IMR-90 (cell line): Measurements from ENCODE around the gene ARHGAP24. TPM values are rescaled to one million over a fixed set of nuclear protein-coding genes. Genes with fewer than 3 reads are reported as not detected.

Experiments used
- ATAC-seq: fragments of 200-7000 bp; cut with Tn5 transposase; 2 replicates; pipeline ENCODE4 v1.9.1; 2020; ENCODE audit warnings: low read depth, mild to moderate bottlenecking, moderate library complexity
- BruUV-seq: library from RNA; stranded (reverse); fragments of 400-500 nt; replicated peaks from 2 replicates; lab custom pipeline; 2021; lab: Mats Ljungman, UMichigan
- CTCF ChIA-PET: fragments of 300-600 bp; formaldehyde crosslinking; extraction: SDS; loops from one replicate; lab custom pipeline; 2021; ENCODE audit warnings: antibody characterized with exemption; lab: Yijun Ruan, JAX
- POLR2A ChIA-PET: fragments of 300-600 bp; sonication (Branson Sonifier 250); formaldehyde crosslinking; loops from one replicate; lab custom pipeline; 2022; ENCODE audit warnings: antibody characterized with exemption; ENCODE audit not compliant: unreplicated experiment; lab: Charles Lee
- DNase-seq: peaks from one replicate; pipeline ENCODE4 v3.0.0; 2013
- H2AFZ ChIP-seq: replicated peaks from 2 replicates; pipeline ENCODE3; 2013; ENCODE audit warnings: low read length, mild to moderate bottlenecking; ENCODE audit not compliant: poor library complexity
- H2AK5ac ChIP-seq: 2 replicates; pipeline ENCODE4 v1.6.1; 2013; ENCODE audit warnings: low read depth, low read length, inconsistent platforms
- H2AK9ac ChIP-seq: replicated peaks from 2 replicates; pipeline ENCODE3; 2013; ENCODE audit warnings: mild to moderate bottlenecking, low read depth, low read length, moderate library complexity; ENCODE audit not compliant: poor library complexity
- H2BK120ac ChIP-seq: 2 replicates; pipeline ENCODE4 v1.6.1; 2013; ENCODE audit warnings: low read depth, low read length, inconsistent platforms
- H2BK15ac ChIP-seq: 3 replicates; pipeline ENCODE4 v1.6.1; 2013; ENCODE audit warnings: low read depth, low read length, inconsistent platforms
- H2BK20ac ChIP-seq: 2 replicates; pipeline ENCODE4 v1.6.1; 2013; ENCODE audit warnings: low read depth, mild to moderate bottlenecking, inconsistent platforms, low read length, moderate library complexity
- H2BK5ac ChIP-seq: 2 replicates; pipeline ENCODE4 v1.6.1; 2013; ENCODE audit warnings: mild to moderate bottlenecking, low read depth, low read length, inconsistent platforms; ENCODE audit not compliant: poor library complexity, severe bottlenecking
- H3K14ac ChIP-seq: replicated peaks from 2 replicates; pipeline ENCODE4 v1.6.1; 2013; ENCODE audit warnings: low read depth, low read length, inconsistent platforms
- H3K18ac ChIP-seq: 2 replicates; pipeline ENCODE4 v1.6.1; 2013; ENCODE audit warnings: low read depth, low read length, control low read depth
- H3K23ac ChIP-seq: 2 replicates; pipeline ENCODE4 v1.6.1; 2013; ENCODE audit warnings: low read depth, low read length, inconsistent platforms
- H3K27ac ChIP-seq: 2 replicates; pipeline ENCODE4 v1.5.1; 2013; ENCODE audit warnings: mild to moderate bottlenecking, control low read depth, low read length; ENCODE audit not compliant: insufficient read depth
- H3K27me3 ChIP-seq: 2 replicates; pipeline ENCODE4 v1.6.1; 2013; ENCODE audit warnings: low read length; ENCODE audit not compliant: control insufficient read depth, insufficient read depth
- H3K36me3 ChIP-seq: 2 replicates; pipeline ENCODE4 v1.6.1; 2013; ENCODE audit warnings: low read length, mixed read lengths; ENCODE audit not compliant: control insufficient read depth, insufficient read depth
- H3K4ac ChIP-seq: 2 replicates; pipeline ENCODE4 v1.6.1; 2013; ENCODE audit warnings: low read depth, low read length, inconsistent platforms
- H3K4me1 ChIP-seq: 2 replicates; pipeline ENCODE4 v1.6.1; 2013; ENCODE audit warnings: low read length, mixed read lengths; ENCODE audit not compliant: control insufficient read depth, insufficient read depth
- H3K4me2 ChIP-seq: 2 replicates; pipeline ENCODE4 v1.6.1; 2013; ENCODE audit warnings: low read depth, mild to moderate bottlenecking, control low read depth, low read length, moderate library complexity
- H3K4me3 ChIP-seq: 2 replicates; pipeline ENCODE4 v1.5.1; 2013; ENCODE audit warnings: low read depth, mild to moderate bottlenecking, control low read depth, low read length, moderate library complexity; ENCODE audit not compliant: insufficient read depth
- H3K56ac ChIP-seq: 2 replicates; pipeline ENCODE4 v1.6.1; 2013; ENCODE audit warnings: low read length, inconsistent platforms; ENCODE audit not compliant: insufficient read depth; ENCODE audit errors: extremely low read depth
- H3K79me1 ChIP-seq, 2 experiments: 2 replicates each; pipeline ENCODE4 v1.6.1; 2013; ENCODE audit warnings: low read length in 2 of 2, inconsistent platforms in 1 of 2, low read depth in 1 of 2
- H3K9ac ChIP-seq: 2 replicates; pipeline ENCODE4 v1.6.1; 2013; ENCODE audit warnings: low read depth, low read length, control low read depth
- H3K9me1 ChIP-seq: 2 replicates; pipeline ENCODE4 v1.6.1; 2013; ENCODE audit warnings: low read length, inconsistent platforms; ENCODE audit not compliant: insufficient read depth
- H3K9me3 ChIP-seq: 2 replicates; pipeline ENCODE4 v1.6.1; 2013; ENCODE audit warnings: low read length; ENCODE audit not compliant: control insufficient read depth, insufficient read depth
- H4K20me1 ChIP-seq: 2 replicates; pipeline ENCODE4 v1.6.1; 2013; ENCODE audit warnings: low read length, inconsistent platforms; ENCODE audit not compliant: insufficient read depth
- H4K5ac ChIP-seq: 2 replicates; pipeline ENCODE4 v1.6.1; 2013; ENCODE audit warnings: mild to moderate bottlenecking, low read depth, low read length, control low read depth
- H4K8ac ChIP-seq, 2 experiments: 2 replicates each; pipeline ENCODE4 v1.6.1; 2013; ENCODE audit warnings: low read depth in 2 of 2, low read length in 2 of 2, control low read depth in 1 of 2, inconsistent platforms in 1 of 2
- H4K91ac ChIP-seq: 2 replicates; pipeline ENCODE4 v1.6.1; 2013; ENCODE audit warnings: low read depth, low read length, inconsistent platforms; ENCODE audit not compliant: insufficient read depth
- CEBPB ChIP-seq: IDR thresholded peaks from 2 replicates; pipeline ENCODE4 v1.6.1; 2012; ENCODE audit warnings: low read depth, low read length, improper control_type of control experiment
- NFE2L2 ChIP-seq: fragments of 150-350 bp; IDR thresholded peaks from 2 replicates; pipeline ENCODE4 v1.6.1; 2016; ENCODE audit warnings: low read depth, mild to moderate bottlenecking, low read length
- WGBS, 2 experiments: methylation state at CpG; one replicate each; pipeline versions ENCODE4 v1.1.5 to v1.1.7; 2013; ENCODE audit warnings: missing lambda C conversion rate in 2 of 2; ENCODE audit not compliant: insufficient read length in 1 of 2; ENCODE audit errors: extremely low coverage in 2 of 2; 5-methylcytosine and 5-hydroxymethylcytosine counted together
- dilution Hi-C: fragments of 300-500 bp; cut with HindIII; formaldehyde crosslinking; loops from one replicate; pipeline ENCODE4 v1.14.3; 2018; ENCODE audit warnings: low sequenced_read_pairs; ENCODE audit not compliant: unreplicated experiment
- in situ Hi-C: fragments of 300-500 bp; cut with MboI; formaldehyde crosslinking; loops from 3 replicates; pipeline ENCODE4 v1.14.3; 2019; ENCODE audit warnings: low sequenced_read_pairs, inconsistent platforms, mixed read lengths
- intact Hi-C: fragments of 100-400 bp; cut with micrococcal nuclease; formaldehyde crosslinking; loops from 2 replicates; pipeline ENCODE4 v1.10.0; 2022
- polyA plus RNA-seq, 3 experiments: library from polyadenylated mRNA; depleted of rRNA; stranded (reverse); fragments of >200 nt; gene quantifications; 2 replicates each; pipeline ENCODE4 v1.2.3, GENCODE V29; 2012; ENCODE audit warnings: low replicate concordance in 1 of 3
- total RNA-seq: library from RNA; depleted of rRNA; stranded (reverse); fragments of >200 nt; gene quantifications from 2 replicates; pipeline ENCODE4 v1.2.3, GENCODE V29; 2012

ARHGAP24 gene
- total and polyA plus RNA-seq, 2 of the 4 experiments (the other 2 are of a cell fraction) = 11.9 to 24.0 TPM

DNA sequence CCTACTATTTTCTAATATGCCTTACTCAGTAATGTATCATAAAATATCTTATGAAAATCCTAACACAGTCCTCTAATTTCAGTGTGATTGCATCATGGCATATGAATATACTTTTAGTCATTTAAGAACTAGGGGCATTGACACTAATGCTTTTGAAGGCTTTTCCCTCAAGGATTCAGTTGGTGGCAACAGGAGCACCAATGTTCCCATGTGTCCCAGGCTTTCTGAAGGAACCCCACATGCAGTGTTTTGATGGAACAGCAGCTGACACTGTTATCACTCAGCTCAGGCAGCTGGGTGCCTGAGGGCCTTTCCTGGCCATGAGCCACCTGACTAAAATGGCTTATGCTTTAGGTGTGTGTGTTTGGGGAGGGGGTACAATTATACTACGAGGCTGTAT is 348.3 kb downstream of the ARHGAP24 start:
- no TSS peak for BruUV-seq
- Histone ChIP-seq H3K23ac (peak overlapping the region; percentile 19; the same call in 1 of the 2 replicates), H2AK9ac (no peak overlapping the region), H3K9me3 (no peaks in the 10 kb centered on the region), H3K18ac (peak overlapping the region; percentile 65; the same call in 1 of the 2 replicates), H3K27me3 (no peaks in the 10 kb centered on the region), H4K8ac (peak overlapping the region; percentile 46 to 77; a peak in 2 of 4 replicates), H3K14ac (peak overlapping the region; percentile 57; the same call in 1 of the 2 replicates), H2BK15ac (no peak overlapping the region; the same call in 1 of the 3 replicates), H2AFZ (no peak overlapping the region), H3K4me3 (no peak overlapping the region), H3K4me1 (peaks cover 16% of the 10 kb centered on the region), H2BK5ac (peak overlapping the region; percentile 8), H3K4me2 (peak overlapping the region; percentile 61), H3K56ac (no peak overlapping the region), H3K4ac (peak overlapping the region; percentile 5), H4K5ac (peak overlapping the region; percentile 65; the same call in 1 of the 2 replicates), H3K27ac (peak overlapping the region; percentile 48; the same call in 1 of the 2 replicates), H2BK120ac (peak overlapping the region; percentile 36), H3K9ac (peak overlapping the region; percentile 23), H2BK20ac (peak overlapping the region; percentile 9; the same call in 1 of the 2 replicates), H4K91ac (peak overlapping the region; percentile 26; the same call in 1 of the 2 replicates), H2AK5ac (no peak overlapping the region), H4K20me1 (0 out of 2 replicates have a peak, but pooled peaks cover 8% of the 10 kb centered on the region), H3K9me1 (no peaks in the 10 kb centered on the region), H3K79me1 (peaks cover 10 to 40% of the 10 kb centered on the region in 2 experiments; a peak in 3 of 4 replicates), H3K36me3 (no peaks in the 10 kb centered on the region; the same call in 1 of the 2 replicates)
- intact Hi-C loops = no loop called here
- ChIA-PET POLR2A (no interaction called here), CTCF (interaction anchor here (0.8 kb wide), 1 partner anchor 27 kb away, joined by 3 read pairs; no protein-coding TSS in a partner anchor)
- dilution Hi-C loops = no loop called here
- no CpG with 5 or more reads among the region's 1 CpG for WGBS, 2 experiments
- peak; percentile 92 for TF ChIP-seq CEBPB
- TF ChIP-seq NFE2L2 = no peak
- in situ Hi-C loops = no loop called here
- ATAC-seq (no peak), DNase-seq (peak; percentile 62)
